Spleen (tissue), 11 donors: ENCODE data around the gene APP. TPM values are rescaled to one million over a fixed set of nuclear protein-coding genes. Genes with fewer than 3 reads are reported as not detected.

ENCODE experiments used
- DNase-seq: peaks from one replicate; pipeline ENCODE4 v3.0.0-alpha.2; 2020
- H3K27ac ChIP-seq, 8 donors: fragments of 200-600 bp; sonication (generic) in 7 of 8; 1 replicate in 4 of 8; 2 replicates in 4 of 8; pipeline versions ENCODE4 v1.5.0 to v1.8.0; 2016 to 2021; ENCODE audit warnings: inconsistent platforms in 4 of 8, mild to moderate bottlenecking in 4 of 8, moderate library complexity in 1 of 8
- H3K27me3 ChIP-seq, 7 donors: fragments of 200-600 bp; sonication (generic) in 6 of 7; replicated peaks in 1 of 7; 1 replicate in 4 of 7; 2 replicates in 3 of 7; pipeline versions ENCODE4 v1.5.0 to v1.8.0; 2016 to 2021; ENCODE audit warnings: inconsistent platforms in 3 of 7, mild to moderate bottlenecking in 1 of 7
- H3K36me3 ChIP-seq, 6 donors: fragments of 200-600 bp; sonication (generic) in 5 of 6; 1 replicate in 4 of 6; 2 replicates in 2 of 6; pipeline versions ENCODE4 v1.5.0 to v1.8.0; 2016 to 2021; ENCODE audit warnings: inconsistent platforms in 2 of 6
- H3K4me1 ChIP-seq, 6 donors: fragments of 200-600 bp; sonication (generic) in 5 of 6; 1 replicate in 3 of 6; 2 replicates in 3 of 6; pipeline versions ENCODE4 v1.5.0 to v1.8.0; 2016 to 2021; ENCODE audit warnings: inconsistent platforms in 3 of 6
- H3K4me3 ChIP-seq, 8 donors: fragments of 200-600 bp; sonication (generic) in 7 of 8; 1 replicate in 4 of 8; 2 replicates in 4 of 8; pipeline versions ENCODE4 v1.5.0 to v1.8.0; 2016 to 2021; ENCODE audit warnings: inconsistent platforms in 4 of 8, mild to moderate bottlenecking in 4 of 8, moderate library complexity in 2 of 8
- H3K9me3 ChIP-seq, 8 donors: fragments of 200-600 bp; sonication (generic) in 7 of 8; 1 replicate in 4 of 8; 2 replicates in 4 of 8; pipeline versions ENCODE4 v1.5.0 to v1.8.0; 2016 to 2021; ENCODE audit warnings: inconsistent platforms in 4 of 8
- POLR2A ChIP-seq, 3 donors: fragments of 450-650 bp; IDR thresholded peaks; one replicate each; pipeline ENCODE4 v1.5.1; 2017; ENCODE audit warnings: antibody characterized with exemption in 3 of 3, mild to moderate bottlenecking in 1 of 3
- POLR2AphosphoS5 ChIP-seq, 3 donors: sonication (generic); formaldehyde crosslinking; IDR thresholded peaks; one replicate each; pipeline ENCODE4 v1.5.1; 2017; ENCODE audit warnings: antibody characterized with exemption in 3 of 3
- WGBS, 5 donors: extraction: QIAGEN DNeasy Blood & Tissue Kit in 3 of 5; methylation state at CpG; one replicate each; pipeline versions ENCODE4 v1.1.5 to v1.1.7; 2013 to 2018; 5-methylcytosine and 5-hydroxymethylcytosine counted together
- intact Hi-C: fragments of 100-400 bp; cut with DNase I; formaldehyde crosslinking; loops from one replicate; pipeline ENCODE4 v1.15.0; 2023; ENCODE audit warnings: low total_unique reads
- polyA plus RNA-seq, 3 donors: library from polyadenylated mRNA; stranded (reverse); fragments of 200-250 nt; gene quantifications; one replicate each; pipeline ENCODE4 v1.2.1, GENCODE V29; 2013
- total RNA-seq, 7 donors: library from RNA; depleted of rRNA in 3 of 7; stranded (reverse); fragments of >200 nt in 3 of 7; fragmentation: NEBNext Ultra II Directional in 4 of 7; extraction: Animal tissue kit (Norgen Biotek cat#: 25700) in 4 of 7; gene quantifications; one replicate each; pipeline versions ENCODE4 v1.1.0 to v1.2.1, GENCODE V29; 2016 to 2021
- TF ChIP-seq, protein P1 (sequence below), 11 experiments: fragments of 200-600 bp in 7 of 11; fragments of 450-650 bp in 4 of 11; sonication (generic) in 4 of 11; IDR thresholded peaks in 8 of 11; conservative IDR thresholded peaks in 3 of 11; 1 replicate in 7 of 11; 2 replicates in 4 of 11; pipeline versions ENCODE4 v1.4.0 to v1.8.0; 2016 to 2021; ENCODE audit warnings: antibody characterized with exemption in 11 of 11, inconsistent platforms in 4 of 11, mild to moderate bottlenecking in 1 of 11
- donor health status: healthy with polysubstance abuse.
- donor health status: DM: no; HTN: no; CAD: no; lungs with moderate emphysema.
- donor health status: DM: no; HTN: no; CAD: no.
- donor health status: Bipolar disorder and iron deficiency.
- donor health status: healthy.
- donor health status: DM: no; HTN: no; CAD: no.
- donor health status: DM: yes; HTN: yes; CAD: no.

Gene APP
- total and polyA plus RNA-seq, 10 donors, result 25.3 to 398 (median 282) TPM

DNA sequence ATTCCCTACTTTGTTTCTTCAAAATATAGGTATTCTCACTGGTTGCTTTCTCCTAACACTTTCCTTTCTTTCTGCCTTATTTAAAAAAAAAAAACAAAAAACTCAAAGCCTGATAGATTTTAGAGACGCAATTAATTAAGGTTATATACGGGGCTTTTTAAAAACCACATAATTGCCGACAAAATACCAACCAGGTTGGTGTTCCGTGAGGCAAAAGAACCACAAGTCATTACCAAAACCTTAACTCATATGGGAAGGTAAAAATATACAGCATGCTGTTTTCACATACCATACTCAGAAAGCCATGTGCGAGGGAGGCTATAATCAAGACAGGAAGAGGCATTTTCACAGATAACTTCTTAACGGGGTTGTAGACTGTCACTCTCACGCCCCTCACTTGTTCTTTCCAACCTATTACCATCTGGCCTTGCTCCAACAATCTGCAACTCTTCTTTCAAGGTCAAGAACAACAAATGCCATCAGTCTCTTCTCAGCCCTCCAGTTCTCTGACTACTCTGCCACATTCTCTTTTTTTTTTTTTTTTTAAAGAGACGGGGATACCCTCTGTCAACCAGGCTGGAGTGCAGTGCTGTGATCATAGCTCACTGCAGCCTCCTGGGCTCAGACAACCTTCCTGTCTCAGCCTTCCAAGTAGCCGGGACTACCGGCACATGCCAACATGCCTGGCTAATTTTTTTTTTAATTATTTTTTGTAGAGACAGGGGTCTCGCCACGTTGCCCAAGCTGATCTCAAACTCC, 102.6 kb downstream of the APP start:
- Histone ChIP-seq H3K9me3 (no peaks in the 10 kb centered on the region), H3K4me1 (peaks cover 7 to 45% (median 33%) of the 10 kb centered on the region in 6 donors), H3K27ac (no peak overlapping the region), H3K27me3 (no peaks in the 10 kb centered on the region), H3K4me3 (no peak overlapping the region), H3K36me3 (no peaks in the 10 kb centered on the region)
- WGBS, 5 donors, result 56 to 64% (median 61%) methylated on average over 12 of the region's 12 CpGs
- TF ChIP-seq POLR2AphosphoS5 (IDR thresholded peaks at IDR 0.05) (no peak), POLR2A (IDR thresholded peaks at IDR 0.05) (no peak)
- TF ChIP-seq, protein P1, sequence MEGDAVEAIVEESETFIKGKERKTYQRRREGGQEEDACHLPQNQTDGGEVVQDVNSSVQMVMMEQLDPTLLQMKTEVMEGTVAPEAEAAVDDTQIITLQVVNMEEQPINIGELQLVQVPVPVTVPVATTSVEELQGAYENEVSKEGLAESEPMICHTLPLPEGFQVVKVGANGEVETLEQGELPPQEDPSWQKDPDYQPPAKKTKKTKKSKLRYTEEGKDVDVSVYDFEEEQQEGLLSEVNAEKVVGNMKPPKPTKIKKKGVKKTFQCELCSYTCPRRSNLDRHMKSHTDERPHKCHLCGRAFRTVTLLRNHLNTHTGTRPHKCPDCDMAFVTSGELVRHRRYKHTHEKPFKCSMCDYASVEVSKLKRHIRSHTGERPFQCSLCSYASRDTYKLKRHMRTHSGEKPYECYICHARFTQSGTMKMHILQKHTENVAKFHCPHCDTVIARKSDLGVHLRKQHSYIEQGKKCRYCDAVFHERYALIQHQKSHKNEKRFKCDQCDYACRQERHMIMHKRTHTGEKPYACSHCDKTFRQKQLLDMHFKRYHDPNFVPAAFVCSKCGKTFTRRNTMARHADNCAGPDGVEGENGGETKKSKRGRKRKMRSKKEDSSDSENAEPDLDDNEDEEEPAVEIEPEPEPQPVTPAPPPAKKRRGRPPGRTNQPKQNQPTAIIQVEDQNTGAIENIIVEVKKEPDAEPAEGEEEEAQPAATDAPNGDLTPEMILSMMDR (IDR thresholded peaks at IDR 0.05 in 8 of 11, conservative IDR thresholded peaks at IDR 0.05 in 3 of 11), result no peak
- intact Hi-C loops, result no loop called here
- DNase-seq, result no peak

DNA sequence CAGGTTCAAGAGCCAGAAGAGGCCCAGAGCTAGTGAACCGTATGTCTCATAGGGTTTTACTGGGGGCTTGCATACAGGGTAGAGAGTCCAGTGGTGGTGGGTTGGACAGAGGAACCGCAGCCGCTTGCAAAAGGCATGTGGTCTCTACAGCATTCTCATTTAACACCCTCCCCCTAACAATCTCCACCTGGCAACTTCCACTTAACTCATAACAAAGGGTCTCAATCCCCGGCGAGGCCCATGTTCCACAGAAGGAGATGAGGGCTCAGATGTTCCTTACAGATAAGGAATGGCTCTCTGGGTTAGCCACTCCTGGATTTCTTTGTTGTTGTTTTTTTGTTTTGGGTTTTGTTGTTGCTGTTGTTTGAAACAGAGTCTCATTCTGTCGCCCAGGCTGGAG, 106.1 kb downstream of the APP start:
- DNase-seq, result no peak
- no peak for TF ChIP-seq POLR2A (IDR thresholded peaks at IDR 0.05)
- no peak for TF ChIP-seq POLR2AphosphoS5 (IDR thresholded peaks at IDR 0.05)
- TF ChIP-seq, protein P1 (IDR thresholded peaks at IDR 0.05 in 8 of 11, conservative IDR thresholded peaks at IDR 0.05 in 3 of 11), result no peak
- 88 to 97% (median 91%) methylated on average over 6 of the region's 6 CpGs for WGBS, 5 donors
- H3K4me3 ChIP-seq, result no peak overlapping the region
- peaks cover 0 to 31% (median 15%) of the 10 kb centered on the region in 6 donors for H3K4me1 ChIP-seq
- intact Hi-C loops, result no loop called here
- H3K36me3 ChIP-seq, result no peaks in the 10 kb centered on the region
- no peaks in the 10 kb centered on the region for H3K9me3 ChIP-seq
- no peaks in the 10 kb centered on the region for H3K27me3 ChIP-seq
- no peak overlapping the region for H3K27ac ChIP-seq

DNA sequence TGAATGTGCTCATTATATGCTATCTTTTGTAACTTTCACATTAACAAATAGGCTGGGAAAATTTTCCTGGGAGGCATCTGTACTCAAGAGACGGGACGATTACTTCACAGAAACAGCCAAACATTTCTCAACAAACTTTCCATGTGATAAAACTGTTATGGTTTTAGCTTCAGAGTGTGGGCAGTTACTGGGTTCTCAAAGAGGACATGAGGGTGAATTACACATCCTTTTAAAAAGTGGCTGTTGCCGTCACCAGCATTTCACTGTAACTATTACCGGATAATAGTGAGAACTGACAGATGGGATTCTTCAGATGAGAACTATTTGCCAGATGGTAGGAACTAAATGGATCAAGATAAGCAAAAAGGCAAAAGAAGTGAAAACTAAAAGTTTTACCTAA, 109.1 kb downstream of the APP start:
- Histone ChIP-seq H3K9me3 (no peaks in the 10 kb centered on the region), H3K4me3 (no peak overlapping the region), H3K36me3 (no peaks in the 10 kb centered on the region), H3K27ac (peak overlapping the region in 7 of 8 donors; percentile 13 to 64 (median 62)), H3K4me1 (peaks cover 0 to 18% (median 2%) of the 10 kb centered on the region in 6 donors), H3K27me3 (no peaks in the 10 kb centered on the region)
- intact Hi-C loops, result no loop called here
- DNase-seq, result no peak
- WGBS, 5 donors, result 47 to 74% (median 56%) methylated on average over 4 of the region's 4 CpGs
- TF ChIP-seq POLR2AphosphoS5 (IDR thresholded peaks at IDR 0.05) (peak in 1 of 3 donors; percentile 31), POLR2A (IDR thresholded peaks at IDR 0.05) (no peak)

DNA sequence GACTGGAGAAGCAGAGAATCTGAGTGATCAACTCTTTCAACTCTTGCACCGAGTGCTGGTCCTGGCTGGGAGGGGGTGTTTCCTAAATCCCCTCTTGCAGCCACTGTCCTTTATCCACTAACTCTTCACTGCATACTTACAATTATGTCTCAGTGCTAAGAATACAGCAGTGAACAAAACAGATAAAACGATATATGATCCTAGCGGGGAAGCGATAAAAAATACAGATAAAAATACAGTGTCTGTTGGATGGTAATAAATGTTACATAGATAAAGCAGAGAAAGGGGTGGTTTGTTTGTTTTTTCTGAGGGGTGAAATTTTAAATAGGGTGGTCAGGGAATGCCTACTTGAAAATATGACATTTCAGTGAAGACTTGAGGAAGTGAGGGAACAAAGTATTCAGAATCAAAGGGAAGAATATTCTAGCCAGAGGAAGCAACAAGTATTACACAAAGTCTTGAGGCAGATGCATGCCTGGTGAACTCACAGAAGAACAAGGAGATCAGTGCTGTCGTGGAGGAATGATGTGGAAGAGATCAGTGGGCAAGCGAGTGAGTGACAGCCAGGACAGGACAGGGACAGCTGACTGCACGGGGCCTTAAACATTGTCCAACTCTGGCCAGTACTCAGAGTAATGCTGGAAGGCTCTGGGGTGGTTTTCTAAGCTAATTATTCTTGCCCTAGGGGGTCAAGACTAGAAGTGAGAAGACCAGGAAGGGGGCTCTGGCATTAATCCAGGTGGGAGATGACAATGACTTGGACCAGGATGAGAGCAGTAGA, 110.0 kb downstream of the APP start:
- Histone ChIP-seq H3K4me3 (no peak overlapping the region), H3K27ac (peak overlapping the region in 6 of 8 donors; percentile 13 to 64 (median 56)), H3K27me3 (no peaks in the 10 kb centered on the region), H3K4me1 (peaks cover 0 to 18% (median 3%) of the 10 kb centered on the region in 6 donors), H3K36me3 (no peaks in the 10 kb centered on the region), H3K9me3 (no peaks in the 10 kb centered on the region)
- 77 to 87% (median 81%) methylated on average over 7 of the region's 7 CpGs for WGBS, 5 donors
- DNase-seq, result no peak
- TF ChIP-seq POLR2AphosphoS5 (IDR thresholded peaks at IDR 0.05), result no peak
- TF ChIP-seq POLR2A (IDR thresholded peaks at IDR 0.05), result no peak
- TF ChIP-seq, protein P1 (IDR thresholded peaks at IDR 0.05 in 8 of 11, conservative IDR thresholded peaks at IDR 0.05 in 3 of 11), result no peak
- intact Hi-C loops, result no loop called here
